Erythroblast (primary cell): ENCODE data around the gene IL25.

Experiments used
- GATA1 ChIP-seq: IDR thresholded peaks from 2 replicates; pipeline ENCODE4 v1.6.1; 2011; ENCODE audit warnings: low read depth, mild to moderate bottlenecking, control low read depth, low read length, moderate library complexity
- POLR2A ChIP-seq: IDR thresholded peaks from 2 replicates; pipeline ENCODE4 v1.6.1; 2011; ENCODE audit warnings: mild to moderate bottlenecking, low read length

DNA sequence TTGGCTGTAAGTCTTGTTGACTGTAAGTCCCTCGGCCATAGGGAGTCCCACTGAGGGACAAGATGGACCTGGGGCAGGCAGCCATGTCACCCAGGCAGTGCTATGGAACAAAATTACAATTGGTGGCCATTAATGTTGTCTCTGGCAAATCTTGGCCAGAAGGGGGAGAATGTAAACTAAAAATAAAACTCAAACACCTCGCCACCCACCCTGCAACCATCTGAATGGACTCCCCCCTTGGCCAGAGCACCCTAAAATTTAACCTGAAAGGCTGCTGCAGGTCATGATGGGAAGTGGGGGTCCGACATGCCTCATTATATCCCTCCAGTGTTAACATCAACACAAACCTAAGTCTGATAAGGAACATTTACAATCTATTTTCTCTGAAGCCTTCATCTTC lies 28.1 kb upstream of the IL25 start:
- TF ChIP-seq POLR2A (no peak), GATA1 (no peak)
